OCI-LY7 (cell line): Measurements from ENCODE around the gene EFCAB11. TPM values are rescaled to one million over a fixed set of nuclear protein-coding genes. Genes with fewer than 3 reads are reported as not detected.

ENCODE experiments used
- BruUV-seq: library from RNA; stranded (reverse); fragments of 400-500 nt; replicated peaks from 2 replicates; lab custom pipeline; 2021; lab: Mats Ljungman, UMichigan
- CTCF ChIA-PET: fragments of 300-600 bp; sonication (Branson Sonifier 250); formaldehyde crosslinking; loops from one replicate; lab custom pipeline; 2022; ENCODE audit warnings: antibody characterized with exemption; ENCODE audit not compliant: unreplicated experiment; lab: Charles Lee
- POLR2A ChIA-PET: fragments of 300-600 bp; sonication (Branson Sonifier 250); formaldehyde crosslinking; loops from one replicate; lab custom pipeline; 2022; ENCODE audit warnings: antibody characterized with exemption; lab: Charles Lee
- DNase-seq: peaks from one replicate; pipeline ENCODE4 v3.0.0-alpha.2; 2015; ENCODE audit warnings: low spot score
- H2AFZ ChIP-seq: fragments of 200-600 bp; sonication (generic), shearing (Covaris generic); 2 replicates; pipeline ENCODE4 v1.6.1; 2014; ENCODE audit warnings: mild to moderate bottlenecking, antibody characterized with exemption, low read length, moderate library complexity
- H3K27ac ChIP-seq: fragments of 200-600 bp; sonication (generic); 2 replicates; pipeline ENCODE4 v1.5.1; 2014; ENCODE audit warnings: mixed run types, low read depth, mild to moderate bottlenecking, moderate library complexity, low read length, inconsistent platforms; ENCODE audit not compliant: poor library complexity, severe bottlenecking
- H3K36me3 ChIP-seq: fragments of 200-600 bp; sonication (generic); 2 replicates; pipeline ENCODE4 v1.6.1; 2014; ENCODE audit warnings: mild to moderate bottlenecking, antibody characterized with exemption, low read length, moderate library complexity, mixed read lengths; ENCODE audit not compliant: insufficient read depth
- H3K4me1 ChIP-seq: fragments of 200-600 bp; sonication (generic); 2 replicates; pipeline ENCODE4 v1.5.1; 2014; ENCODE audit warnings: mild to moderate bottlenecking, low read length; ENCODE audit not compliant: insufficient read depth, poor library complexity, severe bottlenecking
- H3K4me2 ChIP-seq: fragments of 200-600 bp; sonication (generic); 2 replicates; pipeline ENCODE4 v1.6.1; 2014; ENCODE audit warnings: mild to moderate bottlenecking, low read length
- H3K4me3 ChIP-seq: fragments of 200-600 bp; sonication (generic); 2 replicates; pipeline ENCODE4 v1.5.1; 2014; ENCODE audit warnings: mild to moderate bottlenecking, low read depth, low read length; ENCODE audit not compliant: poor library complexity, severe bottlenecking
- H3K79me2 ChIP-seq: fragments of 200-600 bp; sonication (generic); 2 replicates; pipeline ENCODE4 v1.6.1; 2016; ENCODE audit warnings: low read depth, mild to moderate bottlenecking, low read length, moderate library complexity, mixed read lengths; ENCODE audit not compliant: insufficient read depth
- H3K9me2 ChIP-seq: fragments of 200-600 bp; sonication (generic); 2 replicates; pipeline ENCODE4 v1.6.1; 2016; ENCODE audit warnings: mild to moderate bottlenecking, low read length, mixed read lengths; ENCODE audit not compliant: insufficient read depth
- H3K9me3 ChIP-seq: fragments of 200-600 bp; sonication (generic); 2 replicates; pipeline ENCODE4 v1.6.1; 2014; ENCODE audit warnings: mild to moderate bottlenecking, mixed run types, low read length, mixed read lengths
- H4K20me1 ChIP-seq: fragments of 200-600 bp; sonication (generic); 2 replicates; pipeline ENCODE4 v1.6.1; 2014; ENCODE audit warnings: mild to moderate bottlenecking, antibody characterized with exemption, low read length, moderate library complexity, mixed read lengths; ENCODE audit not compliant: insufficient read depth
- CTCF ChIP-seq: fragments of 200-600 bp; sonication (generic); conservative IDR thresholded peaks from 2 replicates; pipeline ENCODE4 v1.5.1; 2014; ENCODE audit warnings: mild to moderate bottlenecking, antibody characterized with exemption, low read length, moderate library complexity, mixed read lengths
- EZH2phosphoT487 ChIP-seq: fragments of 200-600 bp; sonication (generic); IDR thresholded peaks from 2 replicates; pipeline ENCODE4 v1.6.1; 2018; ENCODE audit warnings: low read depth, borderline replicate concordance, mild to moderate bottlenecking, mixed run types, antibody characterized with exemption, low read length, moderate library complexity, mixed read lengths
- intact Hi-C: fragments of 100-400 bp; cut with micrococcal nuclease; formaldehyde crosslinking; loops from one replicate; pipeline ENCODE4 v1.10.0; 2022; ENCODE audit not compliant: unreplicated experiment
- total RNA-seq, 2 experiments: library from RNA; depleted of rRNA in 1 of 2; stranded (reverse); fragments of >200 nt in 1 of 2; shearing (Covaris generic) in 1 of 2; gene quantifications; 2 replicates each; pipeline ENCODE4 v1.2.3, GENCODE V29; 2014 to 2022

EFCAB11 gene
- total RNA-seq, 2 experiments from 2014 or later, result 9.3 to 29.5 TPM

GRCh38 chr14:89814126-89814525 is 140.4 kb downstream of the EFCAB11 start:
- H3K36me3 ChIP-seq, result no peaks in the 10 kb centered on the region
- no TSS peak for BruUV-seq
- intact Hi-C loops, result no loop called here
- no peaks in the 10 kb centered on the region for H3K79me2 ChIP-seq
- H2AFZ ChIP-seq, result no peak overlapping the region
- ChIA-PET CTCF (no interaction called here), POLR2A (interaction anchor here (0.6 kb wide), 1 partner anchor 166 kb away, joined by 3 read pairs; no protein-coding TSS in a partner anchor)
- H3K4me2 ChIP-seq, result no peak overlapping the region
- TF ChIP-seq EZH2phosphoT487, result no peak
- TF ChIP-seq CTCF, result no peak
- H3K27ac ChIP-seq, result no peak overlapping the region
- no peak overlapping the region for H3K4me3 ChIP-seq
- DNase-seq, result no peak
- no peaks in the 10 kb centered on the region for H3K9me2 ChIP-seq
- no peaks in the 10 kb centered on the region for H3K4me1 ChIP-seq
- no peaks in the 10 kb centered on the region for H3K9me3 ChIP-seq
- no peaks in the 10 kb centered on the region for H4K20me1 ChIP-seq

- POLR2A ChIA-PET, result interaction anchor here (0.6 kb wide), 1 partner anchor 166 kb away, joined by 3 read pairs; no protein-coding TSS in a partner anchor
Measured at GRCh38 chr14:89813617-89814031, 140.9 kb downstream of the EFCAB11 start.

More at GRCh38 chr14:89813617-89814031, 140.9 kb downstream of the EFCAB11 start:
- no peak for TF ChIP-seq EZH2phosphoT487
- no peak for TF ChIP-seq CTCF
- H3K9me3 ChIP-seq, result no peaks in the 10 kb centered on the region
- no peak overlapping the region for H3K4me3 ChIP-seq
- no peaks in the 10 kb centered on the region for H3K4me1 ChIP-seq
- no peak overlapping the region for H3K27ac ChIP-seq
- CTCF ChIA-PET, result no interaction called here
- H3K36me3 ChIP-seq, result no peaks in the 10 kb centered on the region
- no peak overlapping the region for H3K4me2 ChIP-seq
- no peak overlapping the region for H2AFZ ChIP-seq
- BruUV-seq, result no TSS peak
- H4K20me1 ChIP-seq, result no peaks in the 10 kb centered on the region
- DNase-seq, result no peak
- intact Hi-C loops, result no loop called here
- no peaks in the 10 kb centered on the region for H3K79me2 ChIP-seq
- no peaks in the 10 kb centered on the region for H3K9me2 ChIP-seq
